ENCODE measurements around the gene CNOT1. TPM values are rescaled to one million over a fixed set of nuclear protein-coding genes. Genes with fewer than 3 reads are reported as not detected.

CNOT1 gene
- total RNA-seq, 1 experiment from 2014 or later: 135 TPM

GRCh38 chr16:58658796-58659211 is 29.2 kb upstream of the CNOT1 start:
- Histone ChIP-seq H4K20me1 (ENCODE audit: low read length) (no peaks in the 10 kb centered on the region), H3K4me2 (ENCODE audit: low read length) (no peak overlapping the region), H2AFZ (ENCODE audit: low read length) (no peak overlapping the region), H3K79me2 (ENCODE audit: low read length) (no peaks in the 10 kb centered on the region), H3K9ac (ENCODE audit: low read length) (no peak overlapping the region), H3K27ac (ENCODE audit: low read length) (no peak overlapping the region), H3K36me3 (ENCODE audit: low read depth, low read length) (no peaks in the 10 kb centered on the region), H3K4me3 (ENCODE audit: low read length) (no peak overlapping the region), H3K9me3 (ENCODE audit: low read length) (no peaks in the 10 kb centered on the region), H3K4me1 (ENCODE audit: insufficient read depth, low read length) (no peaks in the 10 kb centered on the region), H3K9me2 (replicated peaks; ENCODE audit: low read length) (no peaks in the 10 kb centered on the region), H3K27me3 (ENCODE audit: low read length) (no peaks in the 10 kb centered on the region), H3F3A (ENCODE audit: low read length, unreplicated experiment) (no peaks in the 10 kb centered on the region)
- no peak for ATAC-seq
- no TSS peak for BruUV-seq (replicated peaks)
- no peak for DNase-seq
- intact Hi-C loops (cut with micrococcal nuclease): no loop called here
- TF ChIP-seq EZH2phosphoT487 (IDR thresholded peaks at IDR 0.05; ENCODE audit: borderline replicate concordance, low read length): no peak
- no peak for TF ChIP-seq EZH2 (IDR thresholded peaks at IDR 0.05; ENCODE audit: low read length, unreplicated experiment)
- no peak for TF ChIP-seq CTCF (conservative IDR thresholded peaks at IDR 0.05; ENCODE audit: low read depth, low read length)
- CTCF ChIA-PET: interaction anchor here (0.7 kb wide), 1 partner anchor 17 kb away, joined by 3 read pairs; no protein-coding TSS in a partner anchor
- POLR2A ChIA-PET (ENCODE audit: unreplicated experiment): no interaction called here

- no peaks in the 10 kb centered on the region for H3K9me3 ChIP-seq (ENCODE audit: low read length)
- DNase-seq (no peak), ATAC-seq (no peak)
- H3K4me1 ChIP-seq (ENCODE audit: insufficient read depth, low read length): no peaks in the 10 kb centered on the region
- no peaks in the 10 kb centered on the region for H3K79me2 ChIP-seq (ENCODE audit: low read length)
- CTCF ChIA-PET: no interaction called here
- H3K36me3 ChIP-seq (ENCODE audit: low read depth, low read length): no peaks in the 10 kb centered on the region
- BruUV-seq (replicated peaks): no TSS peak
- H2AFZ ChIP-seq (ENCODE audit: low read length): no peak overlapping the region
- H3F3A ChIP-seq (ENCODE audit: low read length, unreplicated experiment): no peaks in the 10 kb centered on the region
- POLR2A ChIA-PET (ENCODE audit: unreplicated experiment): no interaction called here
- H3K4me2 ChIP-seq (ENCODE audit: low read length): no peak overlapping the region
- no peaks in the 10 kb centered on the region for H3K27me3 ChIP-seq (ENCODE audit: low read length)
- H4K20me1 ChIP-seq (ENCODE audit: low read length): no peaks in the 10 kb centered on the region
- H3K27ac ChIP-seq (ENCODE audit: low read length): no peak overlapping the region
- no peak overlapping the region for H3K9ac ChIP-seq (ENCODE audit: low read length)
- H3K4me3 ChIP-seq (ENCODE audit: low read length): no peak overlapping the region
- H3K9me2 ChIP-seq (replicated peaks; ENCODE audit: low read length): no peaks in the 10 kb centered on the region
- TF ChIP-seq EZH2 (IDR thresholded peaks at IDR 0.05; ENCODE audit: low read length, unreplicated experiment) (no peak), CTCF (conservative IDR thresholded peaks at IDR 0.05; ENCODE audit: low read depth, low read length) (no peak), EZH2phosphoT487 (IDR thresholded peaks at IDR 0.05; ENCODE audit: borderline replicate concordance, low read length) (no peak)
- intact Hi-C loops (cut with micrococcal nuclease): no loop called here
These were observed 27.3 kb upstream of the CNOT1 start for GRCh38 chr16:58656899-58657298.

GRCh38 chr16:58655215-58655596 is 25.6 kb upstream of the CNOT1 start:
- H3K79me2 ChIP-seq (ENCODE audit: low read length): no peaks in the 10 kb centered on the region
- DNase-seq (no peak), ATAC-seq (no peak)
- BruUV-seq (replicated peaks): no TSS peak
- CTCF ChIA-PET: no interaction called here
- no peak overlapping the region for H2AFZ ChIP-seq (ENCODE audit: low read length)
- no peaks in the 10 kb centered on the region for H3K4me1 ChIP-seq (ENCODE audit: insufficient read depth, low read length)
- no peaks in the 10 kb centered on the region for H3K9me2 ChIP-seq (replicated peaks; ENCODE audit: low read length)
- no peaks in the 10 kb centered on the region for H3K9me3 ChIP-seq (ENCODE audit: low read length)
- H3K27me3 ChIP-seq (ENCODE audit: low read length): no peaks in the 10 kb centered on the region
- intact Hi-C loops (cut with micrococcal nuclease): no loop called here
- no peaks in the 10 kb centered on the region for H3F3A ChIP-seq (ENCODE audit: low read length, unreplicated experiment)
- no peak overlapping the region for H3K4me2 ChIP-seq (ENCODE audit: low read length)
- POLR2A ChIA-PET (ENCODE audit: unreplicated experiment): no interaction called here
- H3K9ac ChIP-seq (ENCODE audit: low read length): no peak overlapping the region
- no peak overlapping the region for H3K27ac ChIP-seq (ENCODE audit: low read length)
- H3K36me3 ChIP-seq (ENCODE audit: low read depth, low read length): no peaks in the 10 kb centered on the region
- H3K4me3 ChIP-seq (ENCODE audit: low read length): no peak overlapping the region
- TF ChIP-seq EZH2phosphoT487 (IDR thresholded peaks at IDR 0.05; ENCODE audit: borderline replicate concordance, low read length) (no peak), CTCF (conservative IDR thresholded peaks at IDR 0.05; ENCODE audit: low read depth, low read length) (no peak), EZH2 (IDR thresholded peaks at IDR 0.05; ENCODE audit: low read length, unreplicated experiment) (no peak)
- no peaks in the 10 kb centered on the region for H4K20me1 ChIP-seq (ENCODE audit: low read length)
